ENCODE measurements around the gene TPCN2. TPM values are rescaled to one million over a fixed set of nuclear protein-coding genes. Genes with fewer than 3 reads are reported as not detected.
"Not testable (repeated sequence)": the region's sequence is repeated elsewhere in the genome, so short reads cannot be mapped to it uniquely, and the experiment has no call there.

TPCN2 gene
- total RNA-seq, 2 donors from 2014 or later = 4.2 to 5.3 TPM

DNA sequence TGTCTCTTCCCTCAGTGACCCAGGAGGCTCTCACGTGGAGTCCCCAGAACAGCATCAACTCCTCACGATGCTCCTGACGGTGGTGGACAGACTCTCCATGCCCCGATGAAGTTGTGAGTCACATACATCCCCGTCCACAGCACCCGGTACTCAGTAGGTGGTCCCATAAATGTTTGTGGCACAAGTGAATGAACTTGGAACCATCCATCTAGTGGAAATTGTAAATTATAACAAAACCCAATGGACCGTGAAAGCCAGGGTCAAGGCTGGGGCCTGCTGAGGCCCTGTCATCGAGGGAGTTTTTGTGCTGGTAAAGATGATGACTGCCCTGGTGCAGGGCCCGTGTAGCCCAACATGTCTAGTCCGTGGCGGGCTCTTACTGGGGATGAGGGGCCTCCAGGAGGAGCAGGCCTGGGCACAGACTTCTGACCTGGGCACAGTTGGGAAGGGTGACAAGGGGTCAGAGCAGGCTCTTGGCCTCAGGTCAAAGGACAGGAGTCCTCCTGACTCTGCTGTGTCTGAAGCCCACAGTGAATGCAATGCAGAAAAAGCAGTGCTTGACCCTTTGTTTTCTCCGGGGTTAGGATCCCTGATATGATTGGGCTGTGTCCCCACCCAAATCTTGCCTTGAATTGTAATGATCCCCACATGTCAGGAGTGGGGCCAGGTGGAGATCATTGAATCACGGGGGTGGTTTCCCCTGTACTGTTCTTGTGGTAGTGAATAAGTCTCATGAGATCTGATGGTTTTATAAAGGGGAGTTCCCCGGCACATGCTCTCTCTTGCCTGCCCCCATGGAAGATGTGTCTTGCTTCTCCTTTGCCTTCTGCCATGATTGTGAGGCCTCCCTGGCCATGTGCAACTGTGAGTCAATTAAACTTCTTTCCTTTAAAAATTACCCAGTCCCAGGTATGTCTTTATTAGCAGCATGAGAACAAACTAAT, 87.0 kb downstream of the TPCN2 start:
- no peak for DNase-seq (ENCODE audit: low spot score)
- H3K36me3 ChIP-seq = no peaks in the 10 kb centered on the region
- H3K4me1 ChIP-seq = peaks cover 0 to 14% of the 10 kb centered on the region in 2 donors
- no peak for TF ChIP-seq CTCF (IDR thresholded peaks at IDR 0.05)
- H3K27me3 ChIP-seq = no peaks in the 10 kb centered on the region
- H3K4me3 ChIP-seq = no peak overlapping the region
- no peak overlapping the region for H3K27ac ChIP-seq
- H3K9me3 ChIP-seq = peaks cover 0 to 5% of the 10 kb centered on the region in 2 donors

DNA sequence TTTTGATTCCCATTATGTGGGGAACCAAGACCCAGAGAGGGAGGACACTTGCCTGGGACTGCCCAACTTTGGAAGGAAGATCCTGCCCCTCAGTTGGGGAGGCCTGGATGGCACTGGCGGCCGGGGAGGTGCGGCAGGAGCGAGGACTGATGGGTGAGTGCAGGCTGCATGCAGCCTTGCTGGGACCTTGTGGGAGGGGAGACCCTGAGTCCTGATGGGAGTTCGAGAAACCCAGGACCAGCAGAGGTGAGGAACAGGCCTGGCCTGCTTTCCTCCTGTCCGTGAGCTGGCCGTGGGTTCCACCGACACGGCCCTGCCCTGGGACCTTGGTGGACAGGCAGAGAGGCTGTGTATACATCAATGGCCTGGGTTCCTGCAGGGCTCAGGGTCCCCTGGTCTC, 87.7 kb downstream of the TPCN2 start:
- DNase-seq (ENCODE audit: low spot score) = no peak
- Histone ChIP-seq H3K36me3 (no peaks in the 10 kb centered on the region), H3K4me3 (no peak overlapping the region), H3K27me3 (no peaks in the 10 kb centered on the region), H3K9me3 (peaks cover 0 to 5% of the 10 kb centered on the region in 2 donors), H3K27ac (no peak overlapping the region), H3K4me1 (peaks cover 0 to 6% of the 10 kb centered on the region in 2 donors)
- TF ChIP-seq CTCF (IDR thresholded peaks at IDR 0.05) = no peak

DNA sequence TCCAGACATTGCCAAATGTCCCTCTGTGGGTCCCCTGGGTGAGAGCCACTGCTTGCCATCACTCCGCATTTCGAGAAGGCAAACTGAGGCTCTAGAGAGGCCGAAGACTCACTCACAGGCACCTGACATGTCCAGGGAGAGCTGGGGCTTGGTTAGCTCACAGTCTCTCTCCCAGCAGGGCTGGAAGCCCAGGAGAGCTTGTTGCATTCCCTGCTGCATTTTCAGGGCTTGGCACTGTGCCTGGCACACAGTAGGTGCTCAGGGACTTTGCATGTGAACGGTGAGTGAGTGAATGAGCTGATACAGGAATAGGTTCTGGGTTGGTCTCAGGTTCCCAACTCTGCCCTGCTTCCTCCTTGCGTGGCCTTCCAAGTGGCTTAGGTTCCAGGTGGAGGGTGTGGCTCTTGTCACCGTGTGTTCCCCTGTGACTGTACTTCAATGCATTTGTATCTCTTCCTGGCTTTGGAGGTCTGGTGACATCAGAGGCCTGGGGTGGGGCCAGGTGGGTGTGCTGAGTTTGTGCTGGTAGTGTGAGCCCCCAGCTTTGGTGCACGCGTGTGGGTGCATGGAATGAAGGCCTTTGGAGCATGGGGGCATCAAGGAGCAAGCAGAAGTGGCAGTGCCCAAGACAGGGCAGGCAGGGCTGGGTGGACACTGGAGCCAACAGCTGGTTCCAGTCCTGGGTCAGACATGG, 88.6 kb downstream of the TPCN2 start:
- no peak for DNase-seq (ENCODE audit: low spot score)
- no peak for TF ChIP-seq CTCF (IDR thresholded peaks at IDR 0.05)

GRCh38 chr11:69138265-69138664, 89.5 kb downstream of the TPCN2 start:
- H3K36me3 ChIP-seq = no peaks in the 10 kb centered on the region
- H3K4me3 ChIP-seq = no peak overlapping the region
- H3K27me3 ChIP-seq = no peaks in the 10 kb centered on the region
- H3K4me1 ChIP-seq = no peaks in the 10 kb centered on the region
- peaks cover 0 to 2% of the 10 kb centered on the region in 2 donors for H3K9me3 ChIP-seq
- TF ChIP-seq CTCF (IDR thresholded peaks at IDR 0.05) = no peak
- no peak overlapping the region for H3K27ac ChIP-seq
- no peak for DNase-seq (ENCODE audit: low spot score)

More for the DNA sequence above, 88.6 kb downstream of the TPCN2 start:
- no peaks in the 10 kb centered on the region for H3K27me3 ChIP-seq
- H3K27ac ChIP-seq = no peak overlapping the region
- peaks cover 0 to 5% of the 10 kb centered on the region in 2 donors for H3K9me3 ChIP-seq
- H3K36me3 ChIP-seq = no peaks in the 10 kb centered on the region
- no peak overlapping the region for H3K4me3 ChIP-seq
- no peaks in the 10 kb centered on the region for H3K4me1 ChIP-seq

GRCh38 chr11:69140161-69140560, 91.4 kb downstream of the TPCN2 start:
- H3K36me3 ChIP-seq; H3K27ac ChIP-seq; H3K27me3 ChIP-seq; H3K4me3 ChIP-seq; H3K4me1 ChIP-seq; H3K9me3 ChIP-seq; DNase-seq (ENCODE audit: low spot score): not testable (repeated sequence)

DNA sequence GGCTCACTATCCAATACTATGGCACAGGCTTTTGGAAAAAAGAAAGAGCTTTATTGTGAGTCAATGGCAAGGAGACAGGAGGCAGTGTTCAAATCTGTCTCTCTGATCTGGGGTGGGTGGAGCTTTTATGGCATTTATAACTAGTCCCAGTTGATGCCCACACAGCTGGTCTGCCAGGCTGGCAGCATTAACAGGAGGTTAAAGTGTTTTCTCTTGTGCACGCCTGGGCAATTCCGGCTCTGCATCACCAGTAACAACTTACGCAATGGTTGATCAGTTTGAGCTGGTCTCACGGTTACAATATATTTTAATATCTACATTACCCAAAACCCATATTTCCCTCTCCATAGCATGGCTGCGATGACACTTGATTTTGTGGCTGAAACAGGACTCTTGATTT, 91.9 kb downstream of the TPCN2 start:
- no peaks in the 10 kb centered on the region for H3K27me3 ChIP-seq
- H3K36me3 ChIP-seq = no peaks in the 10 kb centered on the region
- no peak overlapping the region for H3K27ac ChIP-seq
- DNase-seq (ENCODE audit: low spot score) = no peak
- TF ChIP-seq CTCF (IDR thresholded peaks at IDR 0.05) = no peak
- peaks cover 0 to 7% of the 10 kb centered on the region in 2 donors for H3K9me3 ChIP-seq
- H3K4me1 ChIP-seq = no peaks in the 10 kb centered on the region
- H3K4me3 ChIP-seq = no peak overlapping the region
